Measurements from ENCODE around the gene SIT1. TPM values are rescaled to one million over a fixed set of nuclear protein-coding genes. Genes with fewer than 3 reads are reported as not detected.

Gene SIT1
- polyA plus RNA-seq, 1 donor (not counting 4 experiments of a cell fraction or from before 2014, with no cell fraction given), result not detected

DNA sequence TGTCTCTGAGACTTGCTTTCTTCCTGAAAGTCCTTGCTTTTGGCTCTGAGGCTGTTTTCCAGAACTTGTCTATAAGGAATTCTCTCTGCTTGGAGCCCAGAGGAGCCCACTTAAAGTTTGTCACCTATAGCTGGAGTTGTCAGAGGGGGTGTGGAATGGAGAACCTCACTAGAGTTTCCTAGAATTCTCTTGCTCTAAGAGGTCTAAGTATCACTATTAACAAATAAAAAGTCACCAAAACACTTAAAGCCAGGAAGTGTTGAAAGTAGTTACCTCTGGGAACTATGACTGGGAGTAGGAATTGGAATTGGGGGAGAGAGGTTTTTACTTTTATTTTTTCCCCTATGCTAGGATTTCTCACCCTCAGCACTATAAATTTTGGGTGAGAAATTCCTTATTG is 15.0 kb downstream of the SIT1 start:
- H3K9me3 ChIP-seq (ENCODE audit: control insufficient read depth, low read depth, low read length), result no peaks in the 10 kb centered on the region
- H4K20me1 ChIP-seq (ENCODE audit: control insufficient read depth, extremely low read depth, insufficient read depth, low read length), result no peaks in the 10 kb centered on the region
- no peaks in the 10 kb centered on the region for H3K27me3 ChIP-seq (ENCODE audit: control insufficient read depth, extremely low read depth, insufficient read depth, low read length)
- H3K36me3 ChIP-seq (ENCODE audit: control insufficient read depth in 2 of 2, extremely low read depth in 1 of 2, insufficient read depth in 2 of 2, low read length in 2 of 2), result no peaks in the 10 kb centered on the region
- DNase-seq (ENCODE audit: low read depth, low spot score) (no peak), FAIRE-seq (no peak)
- H3K79me2 ChIP-seq (ENCODE audit: control insufficient read depth, insufficient read depth, low read length), result no peaks in the 10 kb centered on the region
- no peak overlapping the region for H2AFZ ChIP-seq (ENCODE audit: control insufficient read depth, low read length)
- H3K27ac ChIP-seq (ENCODE audit: control insufficient read depth, insufficient read depth, low read length), result no peak overlapping the region
- no peaks in the 10 kb centered on the region for H3K4me1 ChIP-seq (ENCODE audit: control insufficient read depth, extremely low read depth, insufficient read depth, low read length)
- TF ChIP-seq, protein P1, sequence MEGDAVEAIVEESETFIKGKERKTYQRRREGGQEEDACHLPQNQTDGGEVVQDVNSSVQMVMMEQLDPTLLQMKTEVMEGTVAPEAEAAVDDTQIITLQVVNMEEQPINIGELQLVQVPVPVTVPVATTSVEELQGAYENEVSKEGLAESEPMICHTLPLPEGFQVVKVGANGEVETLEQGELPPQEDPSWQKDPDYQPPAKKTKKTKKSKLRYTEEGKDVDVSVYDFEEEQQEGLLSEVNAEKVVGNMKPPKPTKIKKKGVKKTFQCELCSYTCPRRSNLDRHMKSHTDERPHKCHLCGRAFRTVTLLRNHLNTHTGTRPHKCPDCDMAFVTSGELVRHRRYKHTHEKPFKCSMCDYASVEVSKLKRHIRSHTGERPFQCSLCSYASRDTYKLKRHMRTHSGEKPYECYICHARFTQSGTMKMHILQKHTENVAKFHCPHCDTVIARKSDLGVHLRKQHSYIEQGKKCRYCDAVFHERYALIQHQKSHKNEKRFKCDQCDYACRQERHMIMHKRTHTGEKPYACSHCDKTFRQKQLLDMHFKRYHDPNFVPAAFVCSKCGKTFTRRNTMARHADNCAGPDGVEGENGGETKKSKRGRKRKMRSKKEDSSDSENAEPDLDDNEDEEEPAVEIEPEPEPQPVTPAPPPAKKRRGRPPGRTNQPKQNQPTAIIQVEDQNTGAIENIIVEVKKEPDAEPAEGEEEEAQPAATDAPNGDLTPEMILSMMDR (optimal IDR thresholded peaks at IDR 0.05 in 1 of 3, IDR thresholded peaks at IDR 0.05 in 1 of 3, conservative IDR thresholded peaks at IDR 0.05 in 1 of 3; ENCODE audit: extremely low read depth in 1 of 3, insufficient read depth in 2 of 3, low read length in 3 of 3), result no peak
- no peak for TF ChIP-seq EZH2 (IDR thresholded peaks at IDR 0.05; ENCODE audit: low read length)
- no peak overlapping the region for H3K4me2 ChIP-seq (ENCODE audit: control insufficient read depth, extremely low read depth, insufficient read depth, low read depth, low read length)
- H3K9me1 ChIP-seq (ENCODE audit: control insufficient read depth, extremely low read depth, insufficient read depth, low read length), result no peaks in the 10 kb centered on the region
- no peak overlapping the region for H3K4me3 ChIP-seq (ENCODE audit: control insufficient read depth in 2 of 3, extremely low read depth in 1 of 3, insufficient read depth in 2 of 3, low read depth in 1 of 3, low read length in 3 of 3)
- dilution Hi-C loops (cut with MboI; ENCODE audit: extremely low pct_ligation_motif_present, low sequenced_read_pairs), result no loop called here
- H3K9ac ChIP-seq (ENCODE audit: control insufficient read depth, extremely low read depth, insufficient read depth, low read length), result no peak overlapping the region

DNA sequence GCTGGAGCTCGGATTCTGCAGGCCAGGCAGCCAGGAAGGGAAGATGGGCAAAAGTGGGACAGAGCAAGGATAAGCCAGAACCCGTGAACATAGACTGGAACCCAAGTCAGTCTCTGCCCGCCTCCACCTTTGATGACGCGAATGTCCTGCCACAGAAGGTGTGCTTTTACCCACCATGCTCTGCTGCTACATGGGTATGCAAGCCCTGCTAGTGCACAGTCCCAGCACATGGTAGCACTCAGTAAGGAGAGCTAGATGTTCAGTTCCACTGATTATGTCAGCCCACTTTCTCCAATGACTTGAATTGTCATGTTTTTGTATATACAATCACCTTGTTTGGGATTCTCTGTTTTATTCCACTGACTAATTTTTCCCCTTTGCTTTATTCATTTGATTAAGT is 21.1 kb downstream of the SIT1 start:
- H3K4me1 ChIP-seq (ENCODE audit: control insufficient read depth, extremely low read depth, insufficient read depth, low read length), result no peaks in the 10 kb centered on the region
- H2AFZ ChIP-seq (ENCODE audit: control insufficient read depth, low read length), result no peak overlapping the region
- no peaks in the 10 kb centered on the region for H3K27me3 ChIP-seq (ENCODE audit: control insufficient read depth, extremely low read depth, insufficient read depth, low read length)
- dilution Hi-C loops (cut with MboI; ENCODE audit: extremely low pct_ligation_motif_present, low sequenced_read_pairs), result no loop called here
- FAIRE-seq (peak; percentile 9), DNase-seq (ENCODE audit: low read depth, low spot score) (no peak)
- no peak overlapping the region for H3K27ac ChIP-seq (ENCODE audit: control insufficient read depth, insufficient read depth, low read length)
- no peak overlapping the region for H3K4me2 ChIP-seq (ENCODE audit: control insufficient read depth, extremely low read depth, insufficient read depth, low read depth, low read length)
- H3K9ac ChIP-seq (ENCODE audit: control insufficient read depth, extremely low read depth, insufficient read depth, low read length), result no peak overlapping the region
- H3K9me3 ChIP-seq (ENCODE audit: control insufficient read depth, low read depth, low read length), result no peaks in the 10 kb centered on the region
- no peaks in the 10 kb centered on the region for H3K36me3 ChIP-seq (ENCODE audit: control insufficient read depth in 2 of 2, extremely low read depth in 1 of 2, insufficient read depth in 2 of 2, low read length in 2 of 2)
- H4K20me1 ChIP-seq (ENCODE audit: control insufficient read depth, extremely low read depth, insufficient read depth, low read length), result no peaks in the 10 kb centered on the region
- TF ChIP-seq EZH2 (IDR thresholded peaks at IDR 0.05; ENCODE audit: low read length), result no peak
- TF ChIP-seq, protein P1 (optimal IDR thresholded peaks at IDR 0.05 in 1 of 3, IDR thresholded peaks at IDR 0.05 in 1 of 3, conservative IDR thresholded peaks at IDR 0.05 in 1 of 3; ENCODE audit: extremely low read depth in 1 of 3, insufficient read depth in 2 of 3, low read length in 3 of 3), result no peak
- H3K4me3 ChIP-seq (ENCODE audit: control insufficient read depth in 2 of 3, extremely low read depth in 1 of 3, insufficient read depth in 2 of 3, low read depth in 1 of 3, low read length in 3 of 3), result no peak overlapping the region
- no peaks in the 10 kb centered on the region for H3K79me2 ChIP-seq (ENCODE audit: control insufficient read depth, insufficient read depth, low read length)
- H3K9me1 ChIP-seq (ENCODE audit: control insufficient read depth, extremely low read depth, insufficient read depth, low read length), result no peaks in the 10 kb centered on the region
